ENCODE results near the gene HIC1. TPM values are rescaled to one million over a fixed set of nuclear protein-coding genes. Genes with fewer than 3 reads are reported as not detected.
A peak's percentile ranks its signal among the peaks of the same experiment; 100 is the strongest.

Gene HIC1
- total RNA-seq, 1 donor, result 18.5 TPM

DNA sequence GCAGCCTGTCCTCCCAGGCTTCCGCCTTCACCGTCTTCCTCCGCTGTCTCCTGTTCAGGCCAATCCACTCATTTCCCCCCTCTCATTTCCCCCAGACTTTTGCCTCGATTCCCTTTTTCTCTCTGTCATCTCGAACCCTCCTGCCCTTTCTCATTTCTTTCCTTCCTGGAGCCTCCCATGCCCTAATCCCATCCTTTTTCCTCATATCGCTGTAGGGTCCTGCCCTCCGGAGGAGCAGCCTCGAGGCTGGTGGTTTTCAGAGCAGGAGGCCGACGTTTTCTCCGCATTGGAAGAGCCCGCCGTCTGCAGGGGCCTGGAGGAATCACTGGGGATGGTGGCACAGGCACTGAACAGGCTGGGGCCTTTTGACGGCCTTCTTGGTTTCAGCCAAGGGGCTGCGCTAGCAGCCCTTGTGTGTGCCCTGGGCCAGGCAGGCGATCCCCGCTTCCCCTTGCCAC is 12.5 kb upstream of the HIC1 start:
- H3K36me3 ChIP-seq (ENCODE audit: insufficient read depth, low read length), result peaks cover 41% of the 10 kb centered on the region
- no peaks in the 10 kb centered on the region for H3K27me3 ChIP-seq (ENCODE audit: insufficient read depth, low read length)
- H3K4me2 ChIP-seq (ENCODE audit: insufficient read depth, low read length), result peak overlapping the region; percentile 82
- H2AFZ ChIP-seq (ENCODE audit: low read length), result peak overlapping the region; percentile 58
- peaks cover 21% of the 10 kb centered on the region for H3K79me2 ChIP-seq (ENCODE audit: insufficient read depth, low read length)
- H3K4me1 ChIP-seq (ENCODE audit: insufficient read depth, low read length), result peaks cover 34% of the 10 kb centered on the region
- H4K20me1 ChIP-seq (ENCODE audit: insufficient read depth, low read length), result no peaks in the 10 kb centered on the region
- H3K27ac ChIP-seq (ENCODE audit: low read depth, low read length), result peak overlapping the region; percentile 80
- DNase-seq (ENCODE audit: insufficient read length, low spot score, missing footprints), result peak; percentile 91
- peak overlapping the region; percentile 73 for H3K4me3 ChIP-seq (ENCODE audit: insufficient read depth, low read length)
- no peak for TF ChIP-seq CTCF (IDR thresholded peaks at IDR 0.05; ENCODE audit: extremely low read depth, low read depth, low read length)
- no peaks in the 10 kb centered on the region for H3K9me3 ChIP-seq (ENCODE audit: low read depth, low read length)

DNA sequence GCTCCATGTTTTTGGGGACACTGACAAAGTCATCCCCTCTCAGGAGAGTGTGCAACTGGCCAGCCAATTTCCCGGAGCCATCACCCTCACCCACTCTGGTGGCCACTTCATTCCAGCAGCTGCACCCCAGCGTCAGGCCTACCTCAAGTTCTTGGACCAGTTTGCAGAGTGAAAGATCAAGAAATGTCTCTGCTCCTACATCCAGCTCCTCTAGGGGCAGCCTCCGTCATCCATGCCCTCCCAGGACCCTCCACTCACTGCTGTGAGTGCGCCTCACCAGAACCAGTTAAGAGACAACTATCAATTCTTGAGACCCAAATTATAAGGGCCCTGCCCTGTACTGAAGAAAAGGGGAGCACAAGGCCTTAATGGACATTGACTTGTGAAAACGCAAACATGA is 12.0 kb upstream of the HIC1 start:
- peak overlapping the region; percentile 73 for H3K4me3 ChIP-seq (ENCODE audit: insufficient read depth, low read length)
- TF ChIP-seq CTCF (IDR thresholded peaks at IDR 0.05; ENCODE audit: extremely low read depth, low read depth, low read length), result no peak
- no peaks in the 10 kb centered on the region for H4K20me1 ChIP-seq (ENCODE audit: insufficient read depth, low read length)
- no peaks in the 10 kb centered on the region for H3K27me3 ChIP-seq (ENCODE audit: insufficient read depth, low read length)
- peaks cover 34% of the 10 kb centered on the region for H3K4me1 ChIP-seq (ENCODE audit: insufficient read depth, low read length)
- peaks cover 40% of the 10 kb centered on the region for H3K36me3 ChIP-seq (ENCODE audit: insufficient read depth, low read length)
- H3K79me2 ChIP-seq (ENCODE audit: insufficient read depth, low read length), result peaks cover 21% of the 10 kb centered on the region
- no peak for DNase-seq (ENCODE audit: insufficient read length, low spot score, missing footprints)
- H3K27ac ChIP-seq (ENCODE audit: low read depth, low read length), result peak overlapping the region; percentile 80
- H2AFZ ChIP-seq (ENCODE audit: low read length), result no peak overlapping the region
- peak overlapping the region; percentile 82 for H3K4me2 ChIP-seq (ENCODE audit: insufficient read depth, low read length)
- no peaks in the 10 kb centered on the region for H3K9me3 ChIP-seq (ENCODE audit: low read depth, low read length)

DNA sequence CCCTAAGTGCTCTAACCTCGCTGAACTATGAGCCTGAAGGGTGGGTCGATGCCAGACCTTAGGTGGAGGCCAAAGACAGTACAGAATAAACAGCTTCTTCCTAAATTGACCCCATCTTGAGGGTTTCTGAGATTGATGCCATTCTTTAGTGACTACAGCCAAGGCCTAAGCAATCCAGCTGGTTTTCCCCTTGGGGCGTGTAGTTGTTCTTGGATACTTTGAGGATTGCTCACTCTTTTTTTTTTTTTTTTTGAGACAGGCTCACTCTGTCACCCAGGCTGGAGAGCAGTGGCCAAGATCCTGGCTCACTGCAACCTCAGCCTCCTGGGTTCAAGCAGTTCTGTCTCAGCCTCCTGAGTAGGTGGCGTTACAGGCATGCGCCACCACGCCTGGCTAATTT is 11.1 kb upstream of the HIC1 start:
- peaks cover 21% of the 10 kb centered on the region for H3K79me2 ChIP-seq (ENCODE audit: insufficient read depth, low read length)
- no peaks in the 10 kb centered on the region for H3K9me3 ChIP-seq (ENCODE audit: low read depth, low read length)
- peaks cover 38% of the 10 kb centered on the region for H3K4me1 ChIP-seq (ENCODE audit: insufficient read depth, low read length)
- peaks cover 32% of the 10 kb centered on the region for H3K36me3 ChIP-seq (ENCODE audit: insufficient read depth, low read length)
- peak overlapping the region; percentile 80 for H3K27ac ChIP-seq (ENCODE audit: low read depth, low read length)
- H3K4me2 ChIP-seq (ENCODE audit: insufficient read depth, low read length), result peak overlapping the region; percentile 82
- no peak overlapping the region for H2AFZ ChIP-seq (ENCODE audit: low read length)
- peak; percentile 95 for DNase-seq (ENCODE audit: insufficient read length, low spot score, missing footprints)
- H3K27me3 ChIP-seq (ENCODE audit: insufficient read depth, low read length), result no peaks in the 10 kb centered on the region
- no peak for TF ChIP-seq CTCF (IDR thresholded peaks at IDR 0.05; ENCODE audit: extremely low read depth, low read depth, low read length)
- H4K20me1 ChIP-seq (ENCODE audit: insufficient read depth, low read length), result no peaks in the 10 kb centered on the region
- no peak overlapping the region for H3K4me3 ChIP-seq (ENCODE audit: insufficient read depth, low read length)

GRCh38 chr17:2044263-2044894 is 10.5 kb upstream of the HIC1 start:
- peaks cover 21% of the 10 kb centered on the region for H3K79me2 ChIP-seq (ENCODE audit: insufficient read depth, low read length)
- no peak overlapping the region for H2AFZ ChIP-seq (ENCODE audit: low read length)
- no peaks in the 10 kb centered on the region for H4K20me1 ChIP-seq (ENCODE audit: insufficient read depth, low read length)
- no peak overlapping the region for H3K4me3 ChIP-seq (ENCODE audit: insufficient read depth, low read length)
- peaks cover 43% of the 10 kb centered on the region for H3K4me1 ChIP-seq (ENCODE audit: insufficient read depth, low read length)
- H3K9me3 ChIP-seq (ENCODE audit: low read depth, low read length), result no peaks in the 10 kb centered on the region
- no peak overlapping the region for H3K4me2 ChIP-seq (ENCODE audit: insufficient read depth, low read length)
- no peak for DNase-seq (ENCODE audit: insufficient read length, low spot score, missing footprints)
- H3K27ac ChIP-seq (ENCODE audit: low read depth, low read length), result peak overlapping the region; percentile 30
- peaks cover 31% of the 10 kb centered on the region for H3K36me3 ChIP-seq (ENCODE audit: insufficient read depth, low read length)
- no peaks in the 10 kb centered on the region for H3K27me3 ChIP-seq (ENCODE audit: insufficient read depth, low read length)
- no peak for TF ChIP-seq CTCF (IDR thresholded peaks at IDR 0.05; ENCODE audit: extremely low read depth, low read depth, low read length)
